Neural cell (in vitro differentiated cells): ENCODE data around the gene SORCS1. TPM values are rescaled to one million over a fixed set of nuclear protein-coding genes. Genes with fewer than 3 reads are reported as not detected.

ENCODE experiments used
- H2AFZ ChIP-seq: fragments of 200-600, 300-800 bp; sonication (generic), shearing (Covaris generic); 2 replicates; pipeline ENCODE4 v1.6.0; 2014; ENCODE audit warnings: low read depth, mild to moderate bottlenecking, antibody characterized with exemption, low read length, moderate library complexity
- H3F3A ChIP-seq: fragments of 200-600 bp; shearing (Covaris generic); 2 replicates; pipeline ENCODE4 v1.6.1; 2016; ENCODE audit warnings: mild to moderate bottlenecking, moderate library complexity, mixed read lengths, antibody characterized with exemption, low read length; ENCODE audit not compliant: insufficient read depth, poor library complexity, severe bottlenecking
- H3K27ac ChIP-seq: fragments of 200-600, 300-800 bp; sonication (generic), shearing (Covaris generic); 2 replicates; pipeline ENCODE4 v1.5.1; 2014; ENCODE audit warnings: mild to moderate bottlenecking, low read length, moderate library complexity
- H3K27me3 ChIP-seq: fragments of 300-800, 200-600 bp; sonication (generic), shearing (Covaris generic); 2 replicates; pipeline ENCODE4 v1.6.0; 2014; ENCODE audit warnings: mild to moderate bottlenecking, low read depth, low read length, moderate library complexity; ENCODE audit not compliant: insufficient read depth
- H3K36me3 ChIP-seq: fragments of 300-800, 200-600 bp; sonication (generic), shearing (Covaris generic); 2 replicates; pipeline ENCODE4 v1.5.1; 2014; ENCODE audit warnings: mild to moderate bottlenecking, antibody characterized with exemption, low read length, moderate library complexity; ENCODE audit not compliant: insufficient read depth
- H3K4me2 ChIP-seq: fragments of 300-800, 200-600 bp; sonication (generic), shearing (Covaris generic); 2 replicates; pipeline ENCODE4 v1.6.0; 2014; ENCODE audit warnings: mild to moderate bottlenecking, low read length
- H3K4me3 ChIP-seq: fragments of 300-800, 200-600 bp; sonication (generic), shearing (Covaris generic); 2 replicates; pipeline ENCODE4 v1.5.1; 2014; ENCODE audit warnings: mild to moderate bottlenecking, low read length, moderate library complexity
- H3K79me2 ChIP-seq: fragments of 200-600 bp; shearing (Covaris generic); replicated peaks from 2 replicates; pipeline ENCODE4 v1.6.0; 2014; ENCODE audit warnings: mild to moderate bottlenecking, low read length, moderate library complexity; ENCODE audit not compliant: insufficient read depth
- H3K9ac ChIP-seq: fragments of 300-800, 200-600 bp; sonication (generic), shearing (Covaris generic); 2 replicates; pipeline ENCODE4 v1.6.1; 2016; ENCODE audit warnings: mild to moderate bottlenecking, low read length, mixed read lengths
- H3K9me2 ChIP-seq: fragments of 200-600 bp; shearing (Covaris generic); 2 replicates; pipeline ENCODE4 v1.6.1; 2016; ENCODE audit warnings: mild to moderate bottlenecking, low read length, mixed read lengths; ENCODE audit not compliant: insufficient read depth
- H3K9me3 ChIP-seq: fragments of 200-600, 300-800 bp; sonication (generic), shearing (Covaris generic); 2 replicates; pipeline ENCODE4 v1.6.1; 2016; ENCODE audit warnings: mild to moderate bottlenecking, mixed run types, low read length, moderate library complexity, mixed read lengths
- H4K20me1 ChIP-seq: fragments of 200-600 bp; shearing (Covaris generic); 2 replicates; pipeline ENCODE4 v1.6.1; 2016; ENCODE audit warnings: mild to moderate bottlenecking, mixed run types; ENCODE audit not compliant: insufficient read depth
- EZH2 ChIP-seq: fragments of 200-600, 300-800 bp; shearing (Covaris generic), sonication (generic); IDR thresholded peaks from 2 replicates; pipeline ENCODE4 v1.6.1; 2014; ENCODE audit warnings: antibody characterized with exemption, low read length, borderline replicate concordance, mild to moderate bottlenecking; ENCODE audit not compliant: insufficient read depth, poor library complexity, severe bottlenecking
- MXI1 ChIP-seq: fragments of 450-650 bp; conservative IDR thresholded peaks from 2 replicates; pipeline ENCODE4 v1.6.1; 2014; ENCODE audit warnings: antibody characterized with exemption, mild to moderate bottlenecking; ENCODE audit not compliant: poor library complexity, severe bottlenecking
- POLR2AphosphoS5 ChIP-seq: IDR thresholded peaks from 2 replicates; pipeline ENCODE4 v1.6.1; 2012
- RAD21 ChIP-seq: fragments of 450-650 bp; conservative IDR thresholded peaks from 2 replicates; pipeline ENCODE4 v1.6.1; 2014; ENCODE audit warnings: antibody characterized with exemption, mild to moderate bottlenecking, moderate library complexity
- SMC3 ChIP-seq: fragments of 450-650 bp; conservative IDR thresholded peaks from 2 replicates; pipeline ENCODE4 v1.6.1; 2014; ENCODE audit warnings: antibody characterized with exemption, mild to moderate bottlenecking, moderate library complexity; ENCODE audit not compliant: poor library complexity
- TAF1 ChIP-seq: IDR thresholded peaks from 2 replicates; pipeline ENCODE4 v1.6.1; 2012; ENCODE audit warnings: low read depth
- polyA plus RNA-seq: library from polyadenylated mRNA; depleted of rRNA; stranded (reverse); fragments of >200 nt; gene quantifications from 2 replicates; pipeline ENCODE4 v1.2.3, GENCODE V29; 2014
- TF ChIP-seq, protein P1 (sequence below): fragments of 450-650 bp; IDR thresholded peaks from 2 replicates; pipeline ENCODE4 v1.5.1; 2014; ENCODE audit warnings: antibody characterized with exemption, mild to moderate bottlenecking, moderate library complexity; ENCODE audit not compliant: poor library complexity, severe bottlenecking
- TF ChIP-seq, protein P2 (sequence below): IDR thresholded peaks from 2 replicates; pipeline ENCODE4 v1.6.1; 2012; ENCODE audit warnings: borderline replicate concordance

The SORCS1 gene
- polyA plus RNA-seq, 1 donor from 2014 or later, result 27.0 TPM

- Histone ChIP-seq H3K27me3 (no peaks in the 10 kb centered on the region), H3K79me2 (no peaks in the 10 kb centered on the region), H3F3A (no peaks in the 10 kb centered on the region), H2AFZ (no peak overlapping the region), H3K9me3 (no peaks in the 10 kb centered on the region), H3K4me2 (no peak overlapping the region), H3K27ac (no peak overlapping the region), H3K4me3 (no peak overlapping the region), H3K36me3 (no peaks in the 10 kb centered on the region), H4K20me1 (no peaks in the 10 kb centered on the region), H3K9me2 (no peaks in the 10 kb centered on the region), H3K9ac (no peak overlapping the region)
- TF ChIP-seq POLR2AphosphoS5 (no peak), EZH2 (no peak), MXI1 (no peak), SMC3 (no peak), RAD21 (no peak), TAF1 (no peak)
- TF ChIP-seq, protein P1, sequence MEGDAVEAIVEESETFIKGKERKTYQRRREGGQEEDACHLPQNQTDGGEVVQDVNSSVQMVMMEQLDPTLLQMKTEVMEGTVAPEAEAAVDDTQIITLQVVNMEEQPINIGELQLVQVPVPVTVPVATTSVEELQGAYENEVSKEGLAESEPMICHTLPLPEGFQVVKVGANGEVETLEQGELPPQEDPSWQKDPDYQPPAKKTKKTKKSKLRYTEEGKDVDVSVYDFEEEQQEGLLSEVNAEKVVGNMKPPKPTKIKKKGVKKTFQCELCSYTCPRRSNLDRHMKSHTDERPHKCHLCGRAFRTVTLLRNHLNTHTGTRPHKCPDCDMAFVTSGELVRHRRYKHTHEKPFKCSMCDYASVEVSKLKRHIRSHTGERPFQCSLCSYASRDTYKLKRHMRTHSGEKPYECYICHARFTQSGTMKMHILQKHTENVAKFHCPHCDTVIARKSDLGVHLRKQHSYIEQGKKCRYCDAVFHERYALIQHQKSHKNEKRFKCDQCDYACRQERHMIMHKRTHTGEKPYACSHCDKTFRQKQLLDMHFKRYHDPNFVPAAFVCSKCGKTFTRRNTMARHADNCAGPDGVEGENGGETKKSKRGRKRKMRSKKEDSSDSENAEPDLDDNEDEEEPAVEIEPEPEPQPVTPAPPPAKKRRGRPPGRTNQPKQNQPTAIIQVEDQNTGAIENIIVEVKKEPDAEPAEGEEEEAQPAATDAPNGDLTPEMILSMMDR, result no peak
- TF ChIP-seq, protein P2, sequence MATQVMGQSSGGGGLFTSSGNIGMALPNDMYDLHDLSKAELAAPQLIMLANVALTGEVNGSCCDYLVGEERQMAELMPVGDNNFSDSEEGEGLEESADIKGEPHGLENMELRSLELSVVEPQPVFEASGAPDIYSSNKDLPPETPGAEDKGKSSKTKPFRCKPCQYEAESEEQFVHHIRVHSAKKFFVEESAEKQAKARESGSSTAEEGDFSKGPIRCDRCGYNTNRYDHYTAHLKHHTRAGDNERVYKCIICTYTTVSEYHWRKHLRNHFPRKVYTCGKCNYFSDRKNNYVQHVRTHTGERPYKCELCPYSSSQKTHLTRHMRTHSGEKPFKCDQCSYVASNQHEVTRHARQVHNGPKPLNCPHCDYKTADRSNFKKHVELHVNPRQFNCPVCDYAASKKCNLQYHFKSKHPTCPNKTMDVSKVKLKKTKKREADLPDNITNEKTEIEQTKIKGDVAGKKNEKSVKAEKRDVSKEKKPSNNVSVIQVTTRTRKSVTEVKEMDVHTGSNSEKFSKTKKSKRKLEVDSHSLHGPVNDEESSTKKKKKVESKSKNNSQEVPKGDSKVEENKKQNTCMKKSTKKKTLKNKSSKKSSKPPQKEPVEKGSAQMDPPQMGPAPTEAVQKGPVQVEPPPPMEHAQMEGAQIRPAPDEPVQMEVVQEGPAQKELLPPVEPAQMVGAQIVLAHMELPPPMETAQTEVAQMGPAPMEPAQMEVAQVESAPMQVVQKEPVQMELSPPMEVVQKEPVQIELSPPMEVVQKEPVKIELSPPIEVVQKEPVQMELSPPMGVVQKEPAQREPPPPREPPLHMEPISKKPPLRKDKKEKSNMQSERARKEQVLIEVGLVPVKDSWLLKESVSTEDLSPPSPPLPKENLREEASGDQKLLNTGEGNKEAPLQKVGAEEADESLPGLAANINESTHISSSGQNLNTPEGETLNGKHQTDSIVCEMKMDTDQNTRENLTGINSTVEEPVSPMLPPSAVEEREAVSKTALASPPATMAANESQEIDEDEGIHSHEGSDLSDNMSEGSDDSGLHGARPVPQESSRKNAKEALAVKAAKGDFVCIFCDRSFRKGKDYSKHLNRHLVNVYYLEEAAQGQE, result no peak
Measured at GRCh38 chr10:106799776-106800175, 364.7 kb downstream of the SORCS1 start.

GRCh38 chr10:106795619-106796018, 368.9 kb downstream of the SORCS1 start:
- H3K36me3 ChIP-seq, result no peaks in the 10 kb centered on the region
- no peaks in the 10 kb centered on the region for H3K9me3 ChIP-seq
- no peaks in the 10 kb centered on the region for H3K79me2 ChIP-seq
- no peaks in the 10 kb centered on the region for H3K27me3 ChIP-seq
- no peak overlapping the region for H3K4me3 ChIP-seq
- H3K9ac ChIP-seq, result no peak overlapping the region
- TF ChIP-seq RAD21, result peak; percentile 58
- TF ChIP-seq, protein P1, result peak; percentile 45
- no peak for TF ChIP-seq EZH2
- TF ChIP-seq SMC3, result peak; percentile 52
- TF ChIP-seq TAF1, result no peak
- H3K9me2 ChIP-seq, result no peaks in the 10 kb centered on the region
- no peak overlapping the region for H3K27ac ChIP-seq
- H3F3A ChIP-seq, result no peaks in the 10 kb centered on the region
- H3K4me2 ChIP-seq, result no peak overlapping the region
- no peaks in the 10 kb centered on the region for H4K20me1 ChIP-seq
- H2AFZ ChIP-seq, result no peak overlapping the region
